ENCODE results near the gene C11orf91. TPM values are rescaled to one million over a fixed set of nuclear protein-coding genes. Genes with fewer than 3 reads are reported as not detected.

C11orf91 gene
- total and polyA plus RNA-seq, 2 donors (not counting 3 experiments of a cell fraction or from before 2014, with no cell fraction given), result 0.94 to 2.1 TPM

DNA sequence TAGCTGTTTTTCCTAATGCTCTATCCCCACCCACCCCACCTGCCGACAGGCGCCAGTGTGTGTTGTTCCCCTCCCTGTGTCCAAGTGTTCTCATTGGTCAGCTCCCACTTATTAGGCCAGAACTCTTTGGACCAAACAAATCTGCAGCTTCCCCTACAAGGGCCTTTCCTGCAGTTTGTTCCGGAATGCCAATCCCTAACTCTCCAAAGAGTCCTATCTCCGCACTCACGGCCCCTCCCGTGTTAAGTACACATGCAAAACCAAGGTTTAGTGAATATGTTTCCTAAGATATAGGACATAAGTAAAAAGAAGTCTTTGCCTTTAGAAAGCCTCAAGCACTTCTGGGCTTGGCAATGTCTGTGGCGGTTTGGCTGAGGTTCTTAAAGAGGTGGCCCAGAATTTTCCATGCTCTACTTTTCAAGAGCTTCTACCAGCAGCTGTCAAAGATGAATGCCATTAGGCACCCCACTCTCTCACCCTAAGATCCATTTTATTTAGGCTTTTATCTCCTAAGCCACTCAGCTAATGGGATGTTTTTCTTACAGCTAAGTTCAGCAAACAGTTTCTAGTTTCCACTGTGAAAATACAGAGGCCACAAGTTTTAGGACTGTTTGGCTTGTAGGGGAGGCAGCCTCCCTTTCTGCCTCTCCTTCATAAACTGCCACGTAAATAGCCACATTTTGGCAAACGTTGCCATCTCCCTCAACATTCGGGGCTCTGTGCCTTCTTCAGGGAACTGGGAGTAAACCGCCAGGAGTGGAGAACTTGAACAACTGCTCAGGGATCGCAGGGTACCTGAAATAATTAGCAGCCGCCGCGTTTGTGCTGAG lies 34.0 kb upstream of the C11orf91 start:
- Histone ChIP-seq H3K79me2 (ENCODE audit: control insufficient read depth, insufficient read depth, low read length) (peaks cover 72% of the 10 kb centered on the region), H3K4me2 (ENCODE audit: insufficient read depth, low read length) (peak overlapping the region; percentile 99), H2AFZ (ENCODE audit: low read depth, low read length) (no peak overlapping the region), H3K4me1 (ENCODE audit: control insufficient read depth, extremely low read depth, insufficient read depth, low read length) (peaks cover 59% of the 10 kb centered on the region), H3K27me3 (ENCODE audit: control insufficient read depth in 2 of 2, insufficient read depth in 2 of 2, low read length in 2 of 2) (no peaks in the 10 kb centered on the region), H3K9ac (replicated peaks; ENCODE audit: extremely low read depth, insufficient read depth, low read length) (peak overlapping the region; percentile 99), H3K9me3 (replicated peaks; ENCODE audit: control insufficient read depth, insufficient read depth, low read length) (no peaks in the 10 kb centered on the region), H4K20me1 (replicated peaks; ENCODE audit: control insufficient read depth, extremely low read depth, insufficient read depth, low read length) (peaks cover 3% of the 10 kb centered on the region), H3K27ac (ENCODE audit: insufficient read depth, low read depth, low read length) (peak overlapping the region; percentile 93), H3K36me3 (ENCODE audit: control insufficient read depth in 2 of 2, extremely low read depth in 1 of 2, insufficient read depth in 2 of 2, low read length in 2 of 2) (peaks cover 4% of the 10 kb centered on the region in 2 experiments), H3K9me1 (replicated peaks; ENCODE audit: control insufficient read depth, extremely low read depth, insufficient read depth, low read length) (no peaks in the 10 kb centered on the region), H3K4me3 (replicated peaks in 1 of 3; ENCODE audit: insufficient read depth in 1 of 3, low read depth in 1 of 3, low read length in 3 of 3) (peak overlapping the region; percentile 74 to 98 (median 95))
- intact Hi-C loops (cut with micrococcal nuclease), result loop anchor here (1.0 to 5.0 kb wide), 5 partner anchors 18 to 572 kb away; partner anchors contain the start of genes C11orf91, CSTF3 and HIPK3
- POLR2A ChIA-PET, result interaction anchor here (1.9 to 2.1 kb wide), 2 partner anchors 10 to 45 kb away, joined by 7 to 10 read pairs; no protein-coding TSS in a partner anchor
- TSS peak; percentile 73 for BruUV-seq (replicated peaks)
- DNase-seq (ENCODE audit: low read depth, low spot score) (peak; percentile 63), FAIRE-seq (no peak)
- dilution Hi-C loops (cut with MboI; ENCODE audit: extremely low pct_ligation_motif_present, low sequenced_read_pairs), result no loop called here
- TF ChIP-seq POLR2A (IDR thresholded peaks at IDR 0.05; ENCODE audit: low read depth, low read length) (no peak), EZH2 (IDR thresholded peaks at IDR 0.05; ENCODE audit: borderline replicate concordance, low read depth, low read length, severe bottlenecking) (no peak)
- TF ChIP-seq, protein P1, sequence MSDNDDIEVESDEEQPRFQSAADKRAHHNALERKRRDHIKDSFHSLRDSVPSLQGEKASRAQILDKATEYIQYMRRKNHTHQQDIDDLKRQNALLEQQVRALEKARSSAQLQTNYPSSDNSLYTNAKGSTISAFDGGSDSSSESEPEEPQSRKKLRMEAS (IDR thresholded peaks at IDR 0.05; ENCODE audit: insufficient read depth, insufficient read length), result no peak
- CTCF ChIA-PET, result interaction anchor here (1.1 to 4.6 kb wide), 5 partner anchors 8 to 33 kb away, joined by 3 to 32 read pairs (median 4); partner anchors contain the start of gene C11orf91

DNA sequence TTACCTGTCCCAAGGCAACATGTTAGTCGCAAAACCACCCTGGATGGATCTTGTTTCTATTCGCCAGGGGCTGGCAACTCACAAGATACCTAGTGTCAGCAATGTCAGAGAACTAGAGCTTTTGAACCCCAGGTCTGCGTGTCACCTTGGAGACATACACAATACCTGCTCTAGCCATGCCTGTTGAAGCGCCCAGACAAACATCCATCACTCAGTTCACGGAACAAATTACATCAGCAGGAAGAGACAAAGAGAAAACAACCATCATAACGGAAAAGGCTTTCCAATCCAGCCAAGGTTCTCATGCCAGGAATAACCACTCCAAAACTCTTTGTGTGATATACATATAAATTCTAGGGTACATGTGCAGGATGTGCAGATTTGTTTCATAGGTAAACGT lies 33.4 kb upstream of the C11orf91 start:
- Histone ChIP-seq H3K4me1 (ENCODE audit: control insufficient read depth, extremely low read depth, insufficient read depth, low read length) (peaks cover 62% of the 10 kb centered on the region), H3K27ac (ENCODE audit: insufficient read depth, low read depth, low read length) (peak overlapping the region; percentile 93)

More for the DNA sequence above, 33.4 kb upstream of the C11orf91 start:
- intact Hi-C loops (cut with micrococcal nuclease) (loop anchor here (1.0 to 2.0 kb wide), 2 partner anchors 18 to 33 kb away; partner anchors contain the start of gene C11orf91), dilution Hi-C loops (cut with MboI; ENCODE audit: extremely low pct_ligation_motif_present, low sequenced_read_pairs) (no loop called here)
- BruUV-seq (replicated peaks), result TSS peak; percentile 0
- Histone ChIP-seq H4K20me1 (replicated peaks; ENCODE audit: control insufficient read depth, extremely low read depth, insufficient read depth, low read length) (peaks cover 3% of the 10 kb centered on the region), H3K9me3 (replicated peaks; ENCODE audit: control insufficient read depth, insufficient read depth, low read length) (no peaks in the 10 kb centered on the region), H3K79me2 (ENCODE audit: control insufficient read depth, insufficient read depth, low read length) (peaks cover 79% of the 10 kb centered on the region), H3K4me2 (ENCODE audit: insufficient read depth, low read length) (peak overlapping the region; percentile 99), H3K27me3 (ENCODE audit: control insufficient read depth in 2 of 2, insufficient read depth in 2 of 2, low read length in 2 of 2) (no peaks in the 10 kb centered on the region), H3K9ac (replicated peaks; ENCODE audit: extremely low read depth, insufficient read depth, low read length) (peak overlapping the region; percentile 99), H2AFZ (ENCODE audit: low read depth, low read length) (no peak overlapping the region), H3K36me3 (ENCODE audit: control insufficient read depth in 2 of 2, extremely low read depth in 1 of 2, insufficient read depth in 2 of 2, low read length in 2 of 2) (peaks cover 4% of the 10 kb centered on the region in 2 experiments), H3K4me3 (replicated peaks in 1 of 3; ENCODE audit: insufficient read depth in 1 of 3, low read depth in 1 of 3, low read length in 3 of 3) (peak overlapping the region; percentile 74 to 98 (median 95)), H3K9me1 (replicated peaks; ENCODE audit: control insufficient read depth, extremely low read depth, insufficient read depth, low read length) (no peaks in the 10 kb centered on the region)
- no peak for FAIRE-seq
- ChIA-PET POLR2A (interaction anchor here (1.9 to 2.1 kb wide), 2 partner anchors 9 to 44 kb away, joined by 7 to 10 read pairs; no protein-coding TSS in a partner anchor), CTCF (interaction anchor here (1.1 to 4.0 kb wide), 5 partner anchors 9 to 44 kb away, joined by 3 to 32 read pairs (median 4); partner anchors contain the start of gene C11orf91)
- TF ChIP-seq EZH2 (IDR thresholded peaks at IDR 0.05; ENCODE audit: borderline replicate concordance, low read depth, low read length, severe bottlenecking), result no peak
- no peak for TF ChIP-seq MYC (IDR thresholded peaks at IDR 0.05; ENCODE audit: low read depth, low read length)
- TF ChIP-seq, protein P1 (IDR thresholded peaks at IDR 0.05; ENCODE audit: insufficient read depth, insufficient read length), result no peak
- peak; percentile 21 for TF ChIP-seq POLR2A (IDR thresholded peaks at IDR 0.05; ENCODE audit: low read depth, low read length)
- no peak for TF ChIP-seq FOS (IDR thresholded peaks at IDR 0.05; ENCODE audit: borderline replicate concordance, insufficient read depth, low read length)
- TF ChIP-seq JUN (IDR thresholded peaks at IDR 0.05; ENCODE audit: borderline replicate concordance, insufficient read depth, insufficient read length, low read depth), result peak; percentile 22
- TF ChIP-seq, protein P2, sequence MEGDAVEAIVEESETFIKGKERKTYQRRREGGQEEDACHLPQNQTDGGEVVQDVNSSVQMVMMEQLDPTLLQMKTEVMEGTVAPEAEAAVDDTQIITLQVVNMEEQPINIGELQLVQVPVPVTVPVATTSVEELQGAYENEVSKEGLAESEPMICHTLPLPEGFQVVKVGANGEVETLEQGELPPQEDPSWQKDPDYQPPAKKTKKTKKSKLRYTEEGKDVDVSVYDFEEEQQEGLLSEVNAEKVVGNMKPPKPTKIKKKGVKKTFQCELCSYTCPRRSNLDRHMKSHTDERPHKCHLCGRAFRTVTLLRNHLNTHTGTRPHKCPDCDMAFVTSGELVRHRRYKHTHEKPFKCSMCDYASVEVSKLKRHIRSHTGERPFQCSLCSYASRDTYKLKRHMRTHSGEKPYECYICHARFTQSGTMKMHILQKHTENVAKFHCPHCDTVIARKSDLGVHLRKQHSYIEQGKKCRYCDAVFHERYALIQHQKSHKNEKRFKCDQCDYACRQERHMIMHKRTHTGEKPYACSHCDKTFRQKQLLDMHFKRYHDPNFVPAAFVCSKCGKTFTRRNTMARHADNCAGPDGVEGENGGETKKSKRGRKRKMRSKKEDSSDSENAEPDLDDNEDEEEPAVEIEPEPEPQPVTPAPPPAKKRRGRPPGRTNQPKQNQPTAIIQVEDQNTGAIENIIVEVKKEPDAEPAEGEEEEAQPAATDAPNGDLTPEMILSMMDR (IDR thresholded peaks at IDR 0.05; ENCODE audit: extremely low read depth in 1 of 2, insufficient read depth in 1 of 2, low read depth in 1 of 2, low read length in 2 of 2), result no peak
- TF ChIP-seq POLR2AphosphoS5 (IDR thresholded peaks at IDR 0.05; ENCODE audit: insufficient read depth, low read depth, low read length), result no peak
- DNase-seq (ENCODE audit: low read depth, low spot score), result peak; percentile 81

Data from endothelial cell of umbilical vein (primary cell).